Hepatocyte (in vitro differentiated cells): Measurements from ENCODE around the gene CHD9.

Experiments
- CTCF ChIP-seq: fragments of 200-600 bp; sonication (generic); IDR thresholded peaks from 2 replicates; pipeline ENCODE4 v1.5.1; 2016; ENCODE audit warnings: antibody characterized with exemption, mild to moderate bottlenecking; ENCODE audit not compliant: poor library complexity
- EZH2 ChIP-seq: fragments of 200-600 bp; sonication (generic); IDR thresholded peaks from 2 replicates; pipeline ENCODE4 v1.6.1; 2016; ENCODE audit warnings: antibody characterized with exemption, mild to moderate bottlenecking, borderline replicate concordance
- EZH2phosphoT487 ChIP-seq: fragments of 200-600 bp; sonication (generic); IDR thresholded peaks from one replicate; pipeline ENCODE4 v1.6.1; 2018; ENCODE audit warnings: antibody characterized with exemption, mild to moderate bottlenecking, low read depth, moderate library complexity; ENCODE audit not compliant: unreplicated experiment, severe bottlenecking

GRCh38 chr16:53202398-53202797, 147.6 kb downstream of the CHD9 start:
- TF ChIP-seq CTCF (no peak), EZH2phosphoT487 (no peak), EZH2 (no peak)
